Stimulated activated CD8-positive, alpha-beta memory T cell treated with anti-CD3 and anti-CD28 coated beads, Interleukin-15, amount 100 ng/mL, for 1 hour (primary cell): ENCODE data around the gene ACTMAP.
"Not testable (repeated sequence)": the region's sequence is repeated elsewhere in the genome, so short reads cannot be mapped to it uniquely, and the experiment has no call there.

Source experiments
- DNase-seq: peaks from one replicate; pipeline ENCODE4 v3.0.0-alpha.2; 2020; ENCODE audit warnings: low read depth

ACTMAP gene, protein sequence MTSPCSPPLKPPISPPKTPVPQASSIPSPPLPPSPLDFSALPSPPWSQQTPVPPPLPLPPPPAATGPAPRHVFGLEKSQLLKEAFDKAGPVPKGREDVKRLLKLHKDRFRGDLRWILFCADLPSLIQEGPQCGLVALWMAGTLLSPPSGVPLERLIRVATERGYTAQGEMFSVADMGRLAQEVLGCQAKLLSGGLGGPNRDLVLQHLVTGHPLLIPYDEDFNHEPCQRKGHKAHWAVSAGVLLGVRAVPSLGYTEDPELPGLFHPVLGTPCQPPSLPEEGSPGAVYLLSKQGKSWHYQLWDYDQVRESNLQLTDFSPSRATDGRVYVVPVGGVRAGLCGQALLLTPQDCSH

GRCh38 chr19:40750058-40750873 is at the start of gene ACTMAP:
ACTMAP (minus strand) TSS chr19:40750477; CDS start chr19:40749803, 674 bp downstream.
- peak; percentile 99 for DNase-seq

GRCh38 chr19:40799558-40800338 is 49.5 kb upstream of the ACTMAP start:
- no peak for DNase-seq

DNA sequence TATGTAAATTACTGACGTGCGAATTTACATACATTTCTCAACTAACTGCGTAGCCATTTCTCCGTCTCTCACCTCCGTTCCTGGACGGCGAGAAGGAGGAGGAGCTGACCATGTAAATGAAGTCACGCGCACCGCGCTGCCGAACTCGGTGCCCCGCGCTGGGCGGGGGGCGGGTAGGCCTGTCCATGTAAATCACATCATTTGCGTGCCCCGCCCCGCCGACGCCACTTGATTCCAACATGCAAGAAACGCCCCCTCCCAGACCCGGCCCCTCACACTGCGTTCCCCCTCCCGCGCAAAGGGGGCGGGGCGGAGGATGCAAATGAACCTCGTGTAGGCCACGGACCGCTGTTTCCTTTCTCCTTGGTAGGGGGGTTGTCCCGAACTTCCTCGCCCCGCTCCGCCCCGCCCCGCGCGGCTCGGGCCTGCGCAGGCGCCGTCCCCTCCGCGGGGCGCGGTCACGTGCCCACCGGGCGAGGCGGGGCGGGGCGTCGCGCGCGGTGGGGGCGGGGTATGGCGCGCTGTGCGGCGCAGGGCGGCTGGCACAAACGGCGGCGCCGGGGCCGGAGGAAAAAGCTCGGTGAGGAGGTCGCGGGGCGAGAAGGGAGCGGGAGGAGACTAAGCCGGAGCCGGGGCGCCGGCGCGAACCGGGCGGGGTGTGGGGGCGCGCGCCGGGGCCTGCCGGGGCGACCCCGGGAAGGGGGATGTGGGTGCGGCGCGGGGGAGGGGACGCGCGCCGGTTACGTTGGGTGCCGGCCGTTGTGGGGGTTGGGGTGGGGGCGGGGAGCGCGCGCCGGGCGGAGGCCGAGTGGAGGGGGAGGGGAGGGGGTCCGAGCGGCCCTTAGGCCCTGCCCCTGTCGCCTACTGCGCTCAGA is 48.6 kb upstream of the ACTMAP start, which contains the start of gene EGLN2:
Gene EGLN2, plus strand, starts transcription at position 509 of the 875 bp plus-strand sequence. CDS start 1,382 bp downstream, outside the sequence.
- DNase-seq, result peak; percentile 100

DNA sequence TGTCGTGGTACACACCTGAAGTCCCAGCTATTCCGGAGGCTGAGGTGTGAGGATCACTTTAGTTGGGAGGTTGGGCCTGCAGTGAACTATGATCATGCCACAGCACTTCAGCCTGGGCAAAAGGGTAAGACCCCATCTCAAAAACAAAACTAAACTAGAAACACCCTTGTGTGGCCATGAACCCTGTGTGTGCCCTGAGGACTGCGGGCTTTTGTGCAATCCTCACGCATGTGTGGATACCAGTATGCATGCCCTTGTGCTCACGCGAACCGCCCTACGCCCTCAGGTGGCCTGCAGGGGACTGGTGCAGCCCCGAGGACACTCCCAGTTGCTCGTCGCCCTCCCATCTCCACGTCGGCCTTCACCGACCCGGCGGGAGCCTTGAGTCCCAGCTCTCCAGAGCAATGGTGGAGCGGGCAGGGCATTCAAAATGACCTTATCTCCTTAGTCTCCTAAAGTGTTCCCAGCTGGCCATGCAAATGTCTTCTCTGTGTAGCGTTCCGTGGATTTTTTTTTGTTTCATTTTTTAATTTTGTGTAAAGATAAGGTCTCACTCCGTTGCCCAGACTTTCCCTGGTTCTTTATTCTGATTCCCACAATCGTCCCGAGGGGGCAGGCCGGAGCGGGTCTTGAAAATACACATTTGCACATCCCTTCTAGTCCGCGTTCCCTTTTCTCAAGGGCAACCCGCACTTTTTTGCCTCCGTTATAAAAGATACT is 47.8 kb upstream of the ACTMAP start:
- peak; percentile 32 for DNase-seq

- no peak for DNase-seq
These were observed 47.1 kb upstream of the ACTMAP start for GRCh38 chr19:40797166-40797962.

GRCh38 chr19:40791996-40792395 is 41.7 kb upstream of the ACTMAP start:
- DNase-seq, result no peak

GRCh38 chr19:40791349-40791748 is 41.1 kb upstream of the ACTMAP start:
- DNase-seq, result no peak

DNA sequence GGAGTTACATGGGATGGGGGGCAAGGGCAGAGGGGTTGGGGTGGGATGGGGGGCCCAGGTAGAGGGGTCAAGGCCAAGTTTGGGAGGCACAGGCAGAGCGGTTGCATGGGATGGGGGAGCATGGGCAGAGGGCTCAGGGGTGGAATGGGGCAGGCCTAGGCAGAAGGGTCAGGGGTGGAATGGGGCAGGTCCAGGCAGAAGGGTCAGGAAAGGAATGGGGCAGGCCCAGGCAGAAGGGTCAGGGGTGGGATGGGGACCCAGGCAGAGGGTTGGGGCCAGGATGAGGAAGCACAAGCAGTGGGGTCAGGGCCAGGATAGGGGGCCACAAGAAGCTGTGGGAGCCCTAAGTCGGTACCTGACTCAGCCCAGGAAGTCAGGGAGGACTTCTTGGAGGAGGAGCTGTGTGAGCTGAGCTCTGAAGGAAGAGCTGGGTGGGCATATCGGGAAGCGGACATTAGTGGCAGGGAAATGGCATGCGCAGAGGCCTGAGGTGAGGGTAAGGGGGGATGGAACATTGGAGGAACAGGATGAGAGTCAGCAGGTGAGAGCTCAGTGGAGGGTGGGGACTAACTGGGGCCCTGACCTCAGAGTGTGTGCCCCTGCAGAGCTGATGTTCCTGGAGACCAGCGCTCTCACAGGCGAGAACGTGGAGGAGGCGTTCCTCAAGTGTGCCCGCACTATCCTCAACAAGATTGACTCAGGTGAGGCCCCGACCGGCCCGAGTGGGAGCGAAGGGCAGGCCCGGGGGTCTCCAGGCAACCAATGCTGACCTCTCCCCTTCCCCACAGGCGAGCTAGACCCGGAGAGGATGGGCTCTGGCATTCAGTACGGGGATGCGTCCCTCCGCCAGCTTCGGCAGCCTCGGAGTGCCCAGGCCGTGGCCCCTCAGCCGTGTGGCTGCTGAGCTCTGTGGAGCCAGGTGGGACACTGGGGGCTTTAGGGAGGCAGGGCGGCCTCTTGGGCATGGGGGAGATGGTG is 36.1 kb upstream of the ACTMAP start:
- no peak for DNase-seq

GRCh38 chr19:40785526-40785925 is 35.2 kb upstream of the ACTMAP start:
- DNase-seq, result no peak

- not testable (repeated sequence) for DNase-seq
These were observed 33.9 kb upstream of the ACTMAP start for GRCh38 chr19:40784146-40784545.

GRCh38 chr19:40783711-40784110 is 33.4 kb upstream of the ACTMAP start:
- DNase-seq, result no peak

- no peak for DNase-seq
These were observed 30.9 kb upstream of the ACTMAP start for GRCh38 chr19:40781140-40781539.

DNA sequence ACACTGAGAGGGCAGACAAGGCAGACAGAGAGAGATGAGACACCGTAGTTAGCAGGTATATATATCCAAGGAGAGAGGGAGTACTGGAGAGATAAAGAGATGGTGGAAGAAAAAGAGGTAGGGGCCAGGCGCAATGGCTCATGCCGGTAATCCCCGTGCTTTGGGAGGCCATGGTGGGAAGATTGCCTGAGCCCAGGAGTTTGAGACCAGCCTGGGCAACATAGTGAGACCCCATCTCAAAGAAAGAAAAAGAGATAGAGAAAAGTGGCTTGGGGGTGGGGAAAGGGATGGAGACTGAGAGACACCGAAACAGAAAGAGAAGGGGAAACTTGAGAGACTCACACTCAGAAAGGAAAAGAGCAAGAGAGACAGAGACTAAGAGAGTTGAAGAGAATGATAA is 30.3 kb upstream of the ACTMAP start:
- DNase-seq, result no peak

GRCh38 chr19:40778706-40779284 is 28.5 kb upstream of the ACTMAP start:
- DNase-seq, result no peak

- peak; percentile 99 for DNase-seq
These were observed 27.8 kb upstream of the ACTMAP start, which contains the start of gene RAB4B for GRCh38 chr19:40777937-40778705. RAB4B (plus strand) TSS chr19:40778247; CDS start chr19:40778376, 129 bp downstream.

DNA sequence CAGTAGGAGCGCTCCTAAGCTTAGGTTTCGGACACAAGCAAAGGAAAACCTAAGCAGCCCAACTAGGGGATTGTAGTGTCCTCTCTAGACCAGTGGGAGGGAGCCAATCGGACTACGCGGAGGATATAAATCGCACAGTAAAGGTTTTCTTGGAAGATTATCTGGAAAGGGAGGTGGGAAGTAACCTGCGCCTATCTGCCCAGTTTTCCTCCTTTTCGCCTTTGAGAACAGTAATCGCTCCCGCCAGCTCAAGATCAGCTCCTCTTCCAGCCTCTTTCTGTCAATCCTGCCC is 27.3 kb upstream of the ACTMAP start:
- DNase-seq, result no peak

DNA sequence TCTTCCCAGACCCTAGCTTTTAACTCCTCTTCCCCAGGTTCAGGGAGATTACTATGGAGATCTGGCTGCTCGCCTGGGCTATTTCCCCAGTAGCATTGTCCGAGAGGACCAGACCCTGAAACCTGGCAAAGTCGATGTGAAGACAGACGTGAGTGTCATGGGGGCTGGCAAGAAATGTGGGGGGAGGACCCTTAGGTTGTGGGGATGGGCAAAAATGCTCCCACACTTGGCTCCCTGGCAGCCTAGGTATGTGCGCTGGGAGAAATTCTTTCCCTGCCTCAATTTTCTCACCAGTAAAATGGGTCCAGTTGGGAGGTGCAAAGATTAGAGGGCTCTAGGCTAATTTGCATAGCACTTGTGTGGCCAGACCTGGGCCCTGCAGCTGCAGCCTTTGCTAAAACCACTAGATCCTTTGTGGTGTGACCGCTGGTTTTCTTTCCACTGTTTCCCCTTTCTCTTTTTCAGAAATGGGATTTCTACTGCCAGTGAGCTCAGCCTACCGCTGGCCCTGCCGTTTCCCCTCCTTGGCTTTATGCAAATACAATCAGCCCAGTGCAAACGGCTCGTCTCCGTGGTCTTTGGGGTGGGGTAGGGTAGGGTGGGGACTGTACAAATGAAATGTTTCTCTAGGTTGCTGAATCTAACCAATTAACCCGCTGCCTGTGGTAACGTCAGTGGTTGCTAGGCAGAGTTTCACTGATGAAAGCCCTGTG is 26.8 kb upstream of the ACTMAP start:
- DNase-seq, result peak; percentile 85
